GM12878 (cell line): Measurements from ENCODE around the gene TMPRSS9. TPM values are rescaled to one million over a fixed set of nuclear protein-coding genes. Genes with fewer than 3 reads are reported as not detected.
A peak's percentile ranks its signal among the peaks of the same experiment; 100 is the strongest.

Source experiments
- BHLHE40 ChIP-seq, 2 experiments: fragments of 450-650 bp in 1 of 2; IDR thresholded peaks; 2 replicates each; pipeline ENCODE4 v1.6.1; 2011 to 2017; ENCODE audit warnings: low read depth in 2 of 2, borderline replicate concordance in 1 of 2, improper control_type of control experiment in 1 of 2, low read length in 1 of 2, mild to moderate bottlenecking in 1 of 2
- CBFB ChIP-seq: IDR thresholded peaks from 2 replicates; pipeline ENCODE4 v1.6.1; 2016; ENCODE audit warnings: antibody characterized with exemption, low read depth
- CHD1 ChIP-seq: IDR thresholded peaks from 2 replicates; pipeline ENCODE4 v1.6.1; 2012; ENCODE audit warnings: low read depth, low read length, improper control_type of control experiment
- FOS ChIP-seq: IDR thresholded peaks from 3 replicates; pipeline ENCODE4 v1.6.1; 2011; ENCODE audit warnings: borderline replicate concordance; ENCODE audit not compliant: insufficient read length; ENCODE audit errors: extremely low read depth
- GABPA ChIP-seq: IDR thresholded peaks from 2 replicates; pipeline ENCODE4 v1.6.1; 2014; ENCODE audit warnings: antibody characterized with exemption, low read depth, mild to moderate bottlenecking, inconsistent platforms
- GATAD2B ChIP-seq: fragments of 450-650 bp; conservative IDR thresholded peaks from 2 replicates; pipeline ENCODE4 v1.6.1; 2017; ENCODE audit warnings: low read depth, mild to moderate bottlenecking, moderate library complexity
- HCFC1 ChIP-seq: fragments of 150-350 bp; IDR thresholded peaks from 2 replicates; pipeline ENCODE4 v1.6.1; 2014; ENCODE audit warnings: low read length
- IKZF1 ChIP-seq: fragments of 450-650 bp; conservative IDR thresholded peaks from 2 replicates; pipeline ENCODE4 v1.6.1; 2017; ENCODE audit warnings: antibody characterized with exemption, mild to moderate bottlenecking
- IRF4 ChIP-seq: IDR thresholded peaks from 2 replicates; pipeline ENCODE4 v1.6.1; 2011; ENCODE audit warnings: low read depth, low read length
- JUNB ChIP-seq: IDR thresholded peaks from 2 replicates; pipeline ENCODE4 v1.6.1; 2016; ENCODE audit warnings: antibody characterized with exemption, mild to moderate bottlenecking
- JUND ChIP-seq: IDR thresholded peaks from 2 replicates; pipeline ENCODE4 v1.6.1; 2012; ENCODE audit warnings: low read depth, mild to moderate bottlenecking, low read length, improper control_type of control experiment, moderate library complexity
- MTA2 ChIP-seq: fragments of 450-650 bp; IDR thresholded peaks from 2 replicates; pipeline ENCODE4 v1.6.1; 2016; ENCODE audit warnings: low read depth, mild to moderate bottlenecking, moderate library complexity
- MXI1 ChIP-seq: fragments of 150-350 bp; IDR thresholded peaks from 2 replicates; pipeline ENCODE4 v1.6.1; 2011; ENCODE audit warnings: low read depth, mild to moderate bottlenecking, inconsistent platforms, low read length, improper control_type of control experiment
- MYC ChIP-seq: IDR thresholded peaks from 2 replicates; pipeline ENCODE4 v1.6.1; 2011; ENCODE audit warnings: mild to moderate bottlenecking, low read length, moderate library complexity, inconsistent platforms; ENCODE audit not compliant: insufficient read depth, insufficient replicate concordance, insufficient read length, severe bottlenecking
- NFXL1 ChIP-seq: fragments of 450-650 bp; IDR thresholded peaks from 2 replicates; pipeline ENCODE4 v1.6.1; 2017; ENCODE audit warnings: antibody characterized with exemption, mild to moderate bottlenecking, borderline replicate concordance
- RCOR1 ChIP-seq: conservative IDR thresholded peaks from 2 replicates; pipeline ENCODE4 v1.6.1; 2012; ENCODE audit warnings: low read depth, low read length, improper control_type of control experiment
- RFX5 ChIP-seq: IDR thresholded peaks from 2 replicates; pipeline ENCODE4 v1.6.1; 2011; ENCODE audit warnings: low read depth, low read length, improper control_type of control experiment
- RUNX3 ChIP-seq: IDR thresholded peaks from 2 replicates; pipeline ENCODE4 v1.6.1; 2012; ENCODE audit warnings: low read length, inconsistent platforms
- SMAD1 ChIP-seq: fragments of 450-650 bp; IDR thresholded peaks from 2 replicates; pipeline ENCODE4 v1.6.1; 2018; ENCODE audit warnings: mild to moderate bottlenecking, low read depth; ENCODE audit not compliant: partially characterized antibody
- SMC3 ChIP-seq: IDR thresholded peaks from 2 replicates; pipeline ENCODE4 v1.6.1; 2011; ENCODE audit warnings: low read length, improper control_type of control experiment, borderline replicate concordance
- TBL1XR1 ChIP-seq: IDR thresholded peaks from 2 replicates; pipeline ENCODE4 v1.6.1; 2012; ENCODE audit warnings: low read depth, low read length, improper control_type of control experiment
- YY1 ChIP-seq: IDR thresholded peaks from 2 replicates; pipeline ENCODE4 v1.6.1; 2011; ENCODE audit warnings: low read depth, mild to moderate bottlenecking, low read length
- ZNF622 ChIP-seq: fragments of 450-650 bp; IDR thresholded peaks from 2 replicates; pipeline ENCODE4 v1.6.1; 2017; ENCODE audit warnings: mild to moderate bottlenecking, inconsistent platforms
- ZZZ3 ChIP-seq: IDR thresholded peaks from 2 replicates; pipeline ENCODE4 v1.6.1; 2011; ENCODE audit warnings: low read depth; ENCODE audit not compliant: control insufficient read depth, insufficient read length
- polyA plus RNA-seq, 11 experiments: library from polyadenylated mRNA; depleted of rRNA in 4 of 11; unstranded in 6 of 11; stranded (reverse) in 5 of 11; fragments of >200 nt; fragmentation: Nextera tagmentation in 4 of 11; fragmentation: Illumina TruSeq in 1 of 11; extraction: Ambion mirVana in 4 of 11; extraction: Trizol in 1 of 11; gene quantifications; 1 replicate in 1 of 11; 2 replicates in 10 of 11; pipeline versions ENCODE4 v1.2.1 to v1.2.3, GENCODE V29; 2011 to 2016; ENCODE audit warnings: inconsistent platforms in 2 of 11, missing spikeins in 2 of 11, low read depth in 1 of 11
- total RNA-seq, 4 experiments: library from RNA; depleted of rRNA in 3 of 4; stranded (reverse); fragments of >200 nt in 3 of 4; fragmentation: Illumina TruSeq in 1 of 4; extraction: Trizol in 1 of 4; gene quantifications; 2 replicates each; pipeline versions ENCODE4 v1.2.1 to v1.2.3, GENCODE V29; 2013 to 2021
- TF ChIP-seq, protein P1 (sequence below): IDR thresholded peaks from 2 replicates; pipeline ENCODE4 v1.6.1; 2012; ENCODE audit warnings: low read depth, low read length, improper control_type of control experiment
- TF ChIP-seq, protein P2 (sequence below): fragments of 450-650 bp; IDR thresholded peaks from 2 replicates; pipeline ENCODE4 v1.6.1; 2016; ENCODE audit warnings: mild to moderate bottlenecking
- TF ChIP-seq, protein P3 (sequence below): fragments of 450-650 bp; IDR thresholded peaks from 2 replicates; pipeline ENCODE4 v1.6.1; 2016; ENCODE audit warnings: mild to moderate bottlenecking
- TF ChIP-seq, protein P4 (sequence below): fragments of 450-650 bp; conservative IDR thresholded peaks from 2 replicates; pipeline ENCODE4 v1.6.1; 2017; ENCODE audit warnings: mild to moderate bottlenecking, moderate library complexity

Gene TMPRSS9
- total and polyA plus RNA-seq, 10 of the 15 experiments (the other 5 are each of a cell fraction or from before 2014, with no cell fraction given): 0.24 TPM; not detected in 9

DNA sequence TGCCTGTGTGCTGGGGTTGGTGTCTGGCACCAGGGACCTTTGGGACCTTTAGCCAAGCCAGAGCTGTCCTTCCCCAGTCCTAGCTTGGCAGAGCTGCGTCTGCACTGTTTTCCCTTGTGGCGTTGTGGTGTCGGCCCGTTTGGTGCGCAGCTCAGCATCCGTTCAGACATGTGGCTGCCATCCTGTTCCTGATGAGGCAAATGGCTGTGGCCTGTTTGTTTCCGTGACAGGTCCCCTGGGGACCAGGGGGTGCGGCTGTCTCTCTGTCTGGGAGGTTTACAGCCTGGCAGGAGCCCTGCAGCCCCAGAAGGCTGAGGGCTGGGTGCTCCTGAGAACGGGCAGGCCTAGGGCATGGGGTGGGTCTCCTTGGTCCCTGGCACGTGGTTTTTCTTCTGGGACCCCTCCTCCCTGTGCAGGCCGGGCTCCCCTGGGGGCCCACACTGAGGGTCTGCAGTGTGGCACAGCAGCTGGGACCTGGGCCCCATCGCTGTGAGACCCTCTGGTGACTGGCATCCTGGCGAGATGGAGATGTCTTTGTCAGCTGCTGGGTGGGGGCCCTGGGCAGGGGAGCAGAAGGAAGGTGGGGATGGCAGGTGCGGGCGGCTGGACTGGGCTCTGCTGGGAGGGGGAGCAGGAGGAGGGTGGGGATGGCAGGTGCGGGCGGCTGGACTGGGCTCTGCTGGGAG, 27.6 kb upstream of the TMPRSS9 start (continued):
- no peak for TF ChIP-seq CHD1
- no peak for TF ChIP-seq ZZZ3
- no peak for TF ChIP-seq GABPA
- no peak for TF ChIP-seq ZNF622
- no peak for TF ChIP-seq NFXL1
- TF ChIP-seq HCFC1: no peak
- TF ChIP-seq BHLHE40 (IDR thresholded peaks at IDR 0.05; ENCODE audit: borderline replicate concordance in 1 of 2, low read depth in 2 of 2, low read length in 1 of 2): peak in 1 of 2 experiments; percentile 58; a peak in 2 of 4 replicates
- TF ChIP-seq, protein P1, sequence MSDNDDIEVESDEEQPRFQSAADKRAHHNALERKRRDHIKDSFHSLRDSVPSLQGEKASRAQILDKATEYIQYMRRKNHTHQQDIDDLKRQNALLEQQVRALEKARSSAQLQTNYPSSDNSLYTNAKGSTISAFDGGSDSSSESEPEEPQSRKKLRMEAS: peak; percentile 74; the same call in 1 of the 2 replicates
- no peak for TF ChIP-seq RFX5
- TF ChIP-seq, protein P2, sequence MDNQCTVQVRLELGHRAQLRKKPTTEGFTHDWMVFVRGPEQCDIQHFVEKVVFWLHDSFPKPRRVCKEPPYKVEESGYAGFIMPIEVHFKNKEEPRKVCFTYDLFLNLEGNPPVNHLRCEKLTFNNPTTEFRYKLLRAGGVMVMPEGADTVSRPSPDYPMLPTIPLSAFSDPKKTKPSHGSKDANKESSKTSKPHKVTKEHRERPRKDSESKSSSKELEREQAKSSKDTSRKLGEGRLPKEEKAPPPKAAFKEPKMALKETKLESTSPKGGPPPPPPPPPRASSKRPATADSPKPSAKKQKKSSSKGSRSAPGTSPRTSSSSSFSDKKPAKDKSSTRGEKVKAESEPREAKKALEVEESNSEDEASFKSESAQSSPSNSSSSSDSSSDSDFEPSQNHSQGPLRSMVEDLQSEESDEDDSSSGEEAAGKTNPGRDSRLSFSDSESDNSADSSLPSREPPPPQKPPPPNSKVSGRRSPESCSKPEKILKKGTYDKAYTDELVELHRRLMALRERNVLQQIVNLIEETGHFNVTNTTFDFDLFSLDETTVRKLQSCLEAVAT: peak; percentile 25; the same call in 1 of the 2 replicates
- no peak for TF ChIP-seq JUND
- no peak for TF ChIP-seq RCOR1
- no peak for TF ChIP-seq CBFB
- TF ChIP-seq IRF4: no peak
- TF ChIP-seq TBL1XR1: no peak
- TF ChIP-seq MYC: peak; percentile 56
- TF ChIP-seq FOS: no peak
- TF ChIP-seq, protein P3, sequence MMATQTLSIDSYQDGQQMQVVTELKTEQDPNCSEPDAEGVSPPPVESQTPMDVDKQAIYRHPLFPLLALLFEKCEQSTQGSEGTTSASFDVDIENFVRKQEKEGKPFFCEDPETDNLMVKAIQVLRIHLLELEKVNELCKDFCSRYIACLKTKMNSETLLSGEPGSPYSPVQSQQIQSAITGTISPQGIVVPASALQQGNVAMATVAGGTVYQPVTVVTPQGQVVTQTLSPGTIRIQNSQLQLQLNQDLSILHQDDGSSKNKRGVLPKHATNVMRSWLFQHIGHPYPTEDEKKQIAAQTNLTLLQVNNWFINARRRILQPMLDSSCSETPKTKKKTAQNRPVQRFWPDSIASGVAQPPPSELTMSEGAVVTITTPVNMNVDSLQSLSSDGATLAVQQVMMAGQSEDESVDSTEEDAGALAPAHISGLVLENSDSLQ: peak; percentile 65
- TF ChIP-seq, protein P4, sequence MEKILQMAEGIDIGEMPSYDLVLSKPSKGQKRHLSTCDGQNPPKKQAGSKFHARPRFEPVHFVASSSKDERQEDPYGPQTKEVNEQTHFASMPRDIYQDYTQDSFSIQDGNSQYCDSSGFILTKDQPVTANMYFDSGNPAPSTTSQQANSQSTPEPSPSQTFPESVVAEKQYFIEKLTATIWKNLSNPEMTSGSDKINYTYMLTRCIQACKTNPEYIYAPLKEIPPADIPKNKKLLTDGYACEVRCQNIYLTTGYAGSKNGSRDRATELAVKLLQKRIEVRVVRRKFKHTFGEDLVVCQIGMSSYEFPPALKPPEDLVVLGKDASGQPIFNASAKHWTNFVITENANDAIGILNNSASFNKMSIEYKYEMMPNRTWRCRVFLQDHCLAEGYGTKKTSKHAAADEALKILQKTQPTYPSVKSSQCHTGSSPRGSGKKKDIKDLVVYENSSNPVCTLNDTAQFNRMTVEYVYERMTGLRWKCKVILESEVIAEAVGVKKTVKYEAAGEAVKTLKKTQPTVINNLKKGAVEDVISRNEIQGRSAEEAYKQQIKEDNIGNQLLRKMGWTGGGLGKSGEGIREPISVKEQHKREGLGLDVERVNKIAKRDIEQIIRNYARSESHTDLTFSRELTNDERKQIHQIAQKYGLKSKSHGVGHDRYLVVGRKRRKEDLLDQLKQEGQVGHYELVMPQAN: 0 out of 2 replicates have a peak, but pooled peaks have one; percentile 28
- peak; percentile 30; the same call in 1 of the 2 replicates for TF ChIP-seq RUNX3
- peak; percentile 77 for TF ChIP-seq MXI1
- peak; percentile 48; the same call in 1 of the 2 replicates for TF ChIP-seq IKZF1
- TF ChIP-seq SMAD1: no peak
- 0 out of 2 replicates have a peak, but pooled peaks have one; percentile 12 for TF ChIP-seq MTA2
- TF ChIP-seq GATAD2B: peak; percentile 44; the same call in 1 of the 2 replicates
- TF ChIP-seq SMC3: no peak
- no peak for TF ChIP-seq JUNB
- peak; percentile 64; the same call in 1 of the 2 replicates for TF ChIP-seq YY1
